ENCODE results near the gene QRICH2.

QRICH2 gene

GRCh38 chr17:76241204-76241538 is 66.9 kb downstream of the QRICH2 start:
- no peak overlapping the region for H3K27ac ChIP-seq (ENCODE audit: low read depth, low read length)
- H3K4me1 ChIP-seq (ENCODE audit: control insufficient read depth, insufficient read depth, low read length) = peaks cover 10% of the 10 kb centered on the region
- H3K9me3 ChIP-seq (ENCODE audit: control insufficient read depth, insufficient read depth, low read depth, low read length) = no peaks in the 10 kb centered on the region
- peak overlapping the region; percentile 67 for H3K9ac ChIP-seq (ENCODE audit: low read length)
- peaks cover 66% of the 10 kb centered on the region for H3K27me3 ChIP-seq (ENCODE audit: control insufficient read depth, insufficient read depth, low read length)
- no peaks in the 10 kb centered on the region for H3K36me3 ChIP-seq (ENCODE audit: control insufficient read depth, insufficient read depth, low read length)
- peak overlapping the region; percentile 79 for H3K4me3 ChIP-seq (ENCODE audit: low read depth, low read length)

- peaks cover 7% of the 10 kb centered on the region for H3K4me1 ChIP-seq (ENCODE audit: control insufficient read depth, insufficient read depth, low read length)
- H3K9ac ChIP-seq (ENCODE audit: low read length) = peak within 1 kb of the TSS; percentile 67
- H3K27me3 ChIP-seq (ENCODE audit: control insufficient read depth, insufficient read depth, low read length) = peaks cover 66% of the 10 kb centered on the region
- no peak within 1 kb of the TSS for H3K27ac ChIP-seq (ENCODE audit: low read depth, low read length)
- H3K36me3 ChIP-seq (ENCODE audit: control insufficient read depth, insufficient read depth, low read length) = no peaks in the 10 kb centered on the region
- peak within 1 kb of the TSS; percentile 79 for H3K4me3 ChIP-seq (ENCODE audit: low read depth, low read length)
- no peaks in the 10 kb centered on the region for H3K9me3 ChIP-seq (ENCODE audit: control insufficient read depth, insufficient read depth, low read depth, low read length)
Observed at GRCh38 chr17:76240461-76241203, 67.4 kb downstream of the QRICH2 start, which contains the start of gene RNF157. Gene RNF157 (minus strand): TSS chr17:76240493. CDS start chr17:76240240, 253 bp downstream.

- no peak overlapping the region for H3K27ac ChIP-seq (ENCODE audit: low read depth, low read length)
- H3K4me1 ChIP-seq (ENCODE audit: control insufficient read depth, insufficient read depth, low read length) = peaks cover 7% of the 10 kb centered on the region
- no peaks in the 10 kb centered on the region for H3K36me3 ChIP-seq (ENCODE audit: control insufficient read depth, insufficient read depth, low read length)
- no peak overlapping the region for H3K9ac ChIP-seq (ENCODE audit: low read length)
- H3K9me3 ChIP-seq (ENCODE audit: control insufficient read depth, insufficient read depth, low read depth, low read length) = no peaks in the 10 kb centered on the region
- H3K27me3 ChIP-seq (ENCODE audit: control insufficient read depth, insufficient read depth, low read length) = peaks cover 66% of the 10 kb centered on the region
- H3K4me3 ChIP-seq (ENCODE audit: low read depth, low read length) = peak overlapping the region; percentile 64
Observed at GRCh38 chr17:76239538-76240274, 68.4 kb downstream of the QRICH2 start.

GRCh38 chr17:76238847-76239537 is 69.1 kb downstream of the QRICH2 start:
- H3K4me3 ChIP-seq (ENCODE audit: low read depth, low read length) = peak overlapping the region; percentile 64

GRCh38 chr17:76237859-76238313 is 70.2 kb downstream of the QRICH2 start:
- H3K9me3 ChIP-seq (ENCODE audit: control insufficient read depth, insufficient read depth, low read depth, low read length) = no peaks in the 10 kb centered on the region
- no peak overlapping the region for H3K4me3 ChIP-seq (ENCODE audit: low read depth, low read length)
- H3K27me3 ChIP-seq (ENCODE audit: control insufficient read depth, insufficient read depth, low read length) = peaks cover 51% of the 10 kb centered on the region
- no peak overlapping the region for H3K9ac ChIP-seq (ENCODE audit: low read length)
- H3K27ac ChIP-seq (ENCODE audit: low read depth, low read length) = no peak overlapping the region
- peaks cover 7% of the 10 kb centered on the region for H3K4me1 ChIP-seq (ENCODE audit: control insufficient read depth, insufficient read depth, low read length)
- H3K36me3 ChIP-seq (ENCODE audit: control insufficient read depth, insufficient read depth, low read length) = no peaks in the 10 kb centered on the region

More at GRCh38 chr17:76238847-76239537, 69.1 kb downstream of the QRICH2 start:
- peaks cover 7% of the 10 kb centered on the region for H3K4me1 ChIP-seq (ENCODE audit: control insufficient read depth, insufficient read depth, low read length)
- no peaks in the 10 kb centered on the region for H3K36me3 ChIP-seq (ENCODE audit: control insufficient read depth, insufficient read depth, low read length)
- H3K9me3 ChIP-seq (ENCODE audit: control insufficient read depth, insufficient read depth, low read depth, low read length) = no peaks in the 10 kb centered on the region
- H3K27ac ChIP-seq (ENCODE audit: low read depth, low read length) = no peak overlapping the region
- no peak overlapping the region for H3K9ac ChIP-seq (ENCODE audit: low read length)
- peaks cover 62% of the 10 kb centered on the region for H3K27me3 ChIP-seq (ENCODE audit: control insufficient read depth, insufficient read depth, low read length)

GRCh38 chr17:76236603-76237002 is 71.5 kb downstream of the QRICH2 start:
- peaks cover 39% of the 10 kb centered on the region for H3K27me3 ChIP-seq (ENCODE audit: control insufficient read depth, insufficient read depth, low read length)
- H3K36me3 ChIP-seq (ENCODE audit: control insufficient read depth, insufficient read depth, low read length) = no peaks in the 10 kb centered on the region
- H3K27ac ChIP-seq (ENCODE audit: low read depth, low read length) = no peak overlapping the region
- no peak overlapping the region for H3K4me3 ChIP-seq (ENCODE audit: low read depth, low read length)
- no peaks in the 10 kb centered on the region for H3K9me3 ChIP-seq (ENCODE audit: control insufficient read depth, insufficient read depth, low read depth, low read length)
- peaks cover 7% of the 10 kb centered on the region for H3K4me1 ChIP-seq (ENCODE audit: control insufficient read depth, insufficient read depth, low read length)
- H3K9ac ChIP-seq (ENCODE audit: low read length) = no peak overlapping the region

GRCh38 chr17:76235883-76236282 is 72.2 kb downstream of the QRICH2 start:
- Histone ChIP-seq H3K9ac (ENCODE audit: low read length) (no peak overlapping the region), H3K9me3 (ENCODE audit: control insufficient read depth, insufficient read depth, low read depth, low read length) (no peaks in the 10 kb centered on the region), H3K27me3 (ENCODE audit: control insufficient read depth, insufficient read depth, low read length) (peaks cover 31% of the 10 kb centered on the region), H3K4me3 (ENCODE audit: low read depth, low read length) (no peak overlapping the region), H3K4me1 (ENCODE audit: control insufficient read depth, insufficient read depth, low read length) (peaks cover 1% of the 10 kb centered on the region), H3K27ac (ENCODE audit: low read depth, low read length) (no peak overlapping the region), H3K36me3 (ENCODE audit: control insufficient read depth, insufficient read depth, low read length) (no peaks in the 10 kb centered on the region)

- Histone ChIP-seq H3K27ac (ENCODE audit: low read depth, low read length) (no peak overlapping the region), H3K9ac (ENCODE audit: low read length) (no peak overlapping the region), H3K27me3 (ENCODE audit: control insufficient read depth, insufficient read depth, low read length) (peaks cover 21% of the 10 kb centered on the region), H3K4me1 (ENCODE audit: control insufficient read depth, insufficient read depth, low read length) (no peaks in the 10 kb centered on the region; the same call in 1 of the 2 replicates), H3K4me3 (ENCODE audit: low read depth, low read length) (no peak overlapping the region), H3K36me3 (ENCODE audit: control insufficient read depth, insufficient read depth, low read length) (no peaks in the 10 kb centered on the region), H3K9me3 (ENCODE audit: control insufficient read depth, insufficient read depth, low read depth, low read length) (no peaks in the 10 kb centered on the region)
Observed at GRCh38 chr17:76234354-76234679, 73.8 kb downstream of the QRICH2 start.

- Histone ChIP-seq H3K4me3 (ENCODE audit: low read depth, low read length) (no peak overlapping the region), H3K4me1 (ENCODE audit: control insufficient read depth, insufficient read depth, low read length) (no peaks in the 10 kb centered on the region; the same call in 1 of the 2 replicates), H3K27me3 (ENCODE audit: control insufficient read depth, insufficient read depth, low read length) (peaks cover 15% of the 10 kb centered on the region), H3K9me3 (ENCODE audit: control insufficient read depth, insufficient read depth, low read depth, low read length) (no peaks in the 10 kb centered on the region), H3K9ac (ENCODE audit: low read length) (no peak overlapping the region), H3K27ac (ENCODE audit: low read depth, low read length) (no peak overlapping the region), H3K36me3 (ENCODE audit: control insufficient read depth, insufficient read depth, low read length) (no peaks in the 10 kb centered on the region)
Observed at GRCh38 chr17:76233588-76234353, 74.3 kb downstream of the QRICH2 start.

GRCh38 chr17:76232342-76232741 is 75.7 kb downstream of the QRICH2 start:
- no peak overlapping the region for H3K9ac ChIP-seq (ENCODE audit: low read length)
- no peaks in the 10 kb centered on the region; the same call in 1 of the 2 replicates for H3K4me1 ChIP-seq (ENCODE audit: control insufficient read depth, insufficient read depth, low read length)
- no peak overlapping the region for H3K4me3 ChIP-seq (ENCODE audit: low read depth, low read length)
- H3K9me3 ChIP-seq (ENCODE audit: control insufficient read depth, insufficient read depth, low read depth, low read length) = no peaks in the 10 kb centered on the region
- no peak overlapping the region for H3K27ac ChIP-seq (ENCODE audit: low read depth, low read length)
- peaks cover 3% of the 10 kb centered on the region; the same call in 1 of the 2 replicates for H3K27me3 ChIP-seq (ENCODE audit: control insufficient read depth, insufficient read depth, low read length)
- H3K36me3 ChIP-seq (ENCODE audit: control insufficient read depth, insufficient read depth, low read length) = no peaks in the 10 kb centered on the region

Data from HUES6 (cell line).